HL-60 (cell line): Measurements from ENCODE around the gene KIF4B.

Source experiments
- CTCF ChIP-seq: IDR thresholded peaks from one replicate; pipeline ENCODE4 v1.5.1; 2011; ENCODE audit warnings: low read length, control low read depth, inconsistent platforms; ENCODE audit not compliant: insufficient read depth
- GABPA ChIP-seq: IDR thresholded peaks from 2 replicates; pipeline ENCODE4 v1.6.1; 2012; ENCODE audit warnings: low read depth
- POLR2AphosphoS5 ChIP-seq: IDR thresholded peaks from 2 replicates; pipeline ENCODE4 v1.6.1; 2012; ENCODE audit warnings: low read depth
- TF ChIP-seq, protein P1 (sequence below): IDR thresholded peaks from 2 replicates; pipeline ENCODE4 v1.6.1; 2012; ENCODE audit warnings: low read depth; ENCODE audit not compliant: insufficient replicate concordance

DNA sequence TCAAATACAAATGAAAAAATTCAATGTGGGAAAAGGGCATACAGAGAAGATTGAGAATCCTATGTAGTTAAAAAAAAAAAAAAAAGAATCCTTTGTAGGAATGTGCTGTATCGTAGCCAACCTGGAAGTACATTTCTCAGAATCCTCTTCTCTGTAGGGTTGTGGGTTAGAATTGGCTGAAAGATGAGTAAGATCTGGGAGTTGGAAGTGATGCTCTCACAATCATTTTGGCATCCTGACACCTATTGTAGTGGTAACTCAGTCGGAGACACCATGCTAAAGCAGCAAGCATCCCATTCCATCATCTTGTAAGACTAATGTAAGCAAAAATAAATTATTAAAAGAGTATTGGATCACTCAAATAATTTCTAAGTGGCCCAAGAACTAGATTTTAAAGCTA is 42.1 kb upstream of the KIF4B start:
- TF ChIP-seq, protein P1, sequence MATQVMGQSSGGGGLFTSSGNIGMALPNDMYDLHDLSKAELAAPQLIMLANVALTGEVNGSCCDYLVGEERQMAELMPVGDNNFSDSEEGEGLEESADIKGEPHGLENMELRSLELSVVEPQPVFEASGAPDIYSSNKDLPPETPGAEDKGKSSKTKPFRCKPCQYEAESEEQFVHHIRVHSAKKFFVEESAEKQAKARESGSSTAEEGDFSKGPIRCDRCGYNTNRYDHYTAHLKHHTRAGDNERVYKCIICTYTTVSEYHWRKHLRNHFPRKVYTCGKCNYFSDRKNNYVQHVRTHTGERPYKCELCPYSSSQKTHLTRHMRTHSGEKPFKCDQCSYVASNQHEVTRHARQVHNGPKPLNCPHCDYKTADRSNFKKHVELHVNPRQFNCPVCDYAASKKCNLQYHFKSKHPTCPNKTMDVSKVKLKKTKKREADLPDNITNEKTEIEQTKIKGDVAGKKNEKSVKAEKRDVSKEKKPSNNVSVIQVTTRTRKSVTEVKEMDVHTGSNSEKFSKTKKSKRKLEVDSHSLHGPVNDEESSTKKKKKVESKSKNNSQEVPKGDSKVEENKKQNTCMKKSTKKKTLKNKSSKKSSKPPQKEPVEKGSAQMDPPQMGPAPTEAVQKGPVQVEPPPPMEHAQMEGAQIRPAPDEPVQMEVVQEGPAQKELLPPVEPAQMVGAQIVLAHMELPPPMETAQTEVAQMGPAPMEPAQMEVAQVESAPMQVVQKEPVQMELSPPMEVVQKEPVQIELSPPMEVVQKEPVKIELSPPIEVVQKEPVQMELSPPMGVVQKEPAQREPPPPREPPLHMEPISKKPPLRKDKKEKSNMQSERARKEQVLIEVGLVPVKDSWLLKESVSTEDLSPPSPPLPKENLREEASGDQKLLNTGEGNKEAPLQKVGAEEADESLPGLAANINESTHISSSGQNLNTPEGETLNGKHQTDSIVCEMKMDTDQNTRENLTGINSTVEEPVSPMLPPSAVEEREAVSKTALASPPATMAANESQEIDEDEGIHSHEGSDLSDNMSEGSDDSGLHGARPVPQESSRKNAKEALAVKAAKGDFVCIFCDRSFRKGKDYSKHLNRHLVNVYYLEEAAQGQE, result no peak
- TF ChIP-seq GABPA (no peak), CTCF (no peak), POLR2AphosphoS5 (no peak)
